Globus pallidus (tissue), 1 donor: ENCODE data around the gene ZFP92.
"Not testable (repeated sequence)": the region's sequence is repeated elsewhere in the genome, so short reads cannot be mapped to it uniquely, and the experiment has no call there.

Experiments
- DNase-seq: peaks from one replicate; pipeline ENCODE4 v3.0.0-alpha.2; 2015; ENCODE audit warnings: low spot score

The ZFP92 gene, protein sequence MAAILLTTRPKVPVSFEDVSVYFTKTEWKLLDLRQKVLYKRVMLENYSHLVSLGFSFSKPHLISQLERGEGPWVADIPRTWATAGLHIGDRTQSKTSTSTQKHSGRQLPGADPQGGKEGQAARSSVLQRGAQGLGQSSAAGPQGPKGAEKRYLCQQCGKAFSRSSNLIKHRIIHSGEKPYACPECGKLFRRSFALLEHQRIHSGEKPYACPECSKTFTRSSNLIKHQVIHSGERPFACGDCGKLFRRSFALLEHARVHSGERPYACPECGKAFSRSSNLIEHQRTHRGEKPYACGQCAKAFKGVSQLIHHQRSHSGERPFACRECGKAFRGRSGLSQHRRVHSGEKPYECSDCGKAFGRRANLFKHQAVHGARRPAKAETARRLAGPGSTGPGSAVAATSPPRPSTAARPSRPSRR

DNA sequence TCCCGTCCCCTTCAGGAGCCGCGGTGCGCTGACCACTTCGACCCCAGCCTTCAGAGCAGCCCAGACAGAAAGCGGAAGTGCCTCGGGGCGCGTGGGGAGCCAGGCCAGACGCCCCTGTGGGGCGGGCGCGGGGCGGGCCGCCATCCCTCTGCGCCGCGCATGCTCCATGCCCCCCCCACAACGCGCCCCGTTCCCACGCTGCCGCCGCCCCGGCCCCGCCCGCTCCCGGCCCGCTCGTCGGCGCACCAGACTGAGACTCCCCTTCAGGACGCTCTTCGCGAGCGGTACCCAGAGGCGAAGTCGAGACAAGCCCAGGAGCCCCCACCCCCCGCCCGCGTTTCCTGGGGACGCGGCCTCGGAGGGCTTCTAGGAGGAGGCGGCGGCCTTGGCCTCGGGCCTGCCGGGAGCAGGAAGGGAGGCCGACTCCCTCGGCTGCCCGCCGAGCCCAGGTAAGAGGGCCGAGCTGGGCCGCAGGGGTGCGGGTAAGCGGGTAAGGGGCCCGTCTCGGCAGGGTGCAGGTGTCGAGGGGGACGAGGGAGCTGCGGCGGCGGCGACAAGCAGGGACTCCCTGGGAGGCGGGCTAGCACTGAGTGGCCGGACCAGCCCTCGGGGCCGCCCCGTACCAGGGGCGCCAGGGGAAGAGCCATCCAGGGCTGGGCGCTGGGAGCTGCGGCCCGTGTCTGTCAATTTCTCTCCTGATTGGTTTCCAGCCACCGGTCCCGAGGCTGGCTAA, at the start of gene ZFP92:
Gene ZFP92 (plus strand): TSS at position 218 of the 733 bp plus-strand sequence. CDS start 6,851 bp downstream, outside the sequence.
- DNase-seq = no peak

DNA sequence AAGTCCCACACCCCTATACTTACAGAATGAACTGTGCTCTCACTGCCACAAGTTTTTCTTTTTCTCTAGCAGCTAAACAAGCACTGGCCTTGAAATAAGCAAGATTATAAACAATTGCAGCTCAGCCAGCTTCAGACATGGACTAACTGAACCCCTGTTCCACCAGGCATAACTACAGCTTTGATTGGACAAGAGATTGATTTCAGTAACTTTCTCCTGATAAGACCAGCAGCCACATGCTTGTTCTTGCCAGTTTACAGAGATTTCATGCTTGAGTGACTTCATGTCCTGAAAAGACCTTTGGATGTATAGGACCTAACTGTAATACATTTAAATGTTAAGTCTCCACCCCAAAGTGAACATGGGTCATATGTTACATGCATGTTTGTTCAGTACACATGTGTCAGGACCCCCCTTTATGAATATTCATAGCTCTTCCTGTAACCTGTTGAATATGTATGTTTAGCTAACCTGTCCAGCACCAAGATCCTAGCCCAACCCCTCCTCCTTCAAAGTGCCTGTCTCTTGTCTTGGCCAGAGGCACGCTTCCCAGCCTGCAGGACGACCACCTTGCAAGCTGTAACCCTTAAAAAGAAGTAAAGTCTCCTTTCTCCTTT, 49.4 kb upstream of the ZFP92 start:
- DNase-seq = no peak

DNA sequence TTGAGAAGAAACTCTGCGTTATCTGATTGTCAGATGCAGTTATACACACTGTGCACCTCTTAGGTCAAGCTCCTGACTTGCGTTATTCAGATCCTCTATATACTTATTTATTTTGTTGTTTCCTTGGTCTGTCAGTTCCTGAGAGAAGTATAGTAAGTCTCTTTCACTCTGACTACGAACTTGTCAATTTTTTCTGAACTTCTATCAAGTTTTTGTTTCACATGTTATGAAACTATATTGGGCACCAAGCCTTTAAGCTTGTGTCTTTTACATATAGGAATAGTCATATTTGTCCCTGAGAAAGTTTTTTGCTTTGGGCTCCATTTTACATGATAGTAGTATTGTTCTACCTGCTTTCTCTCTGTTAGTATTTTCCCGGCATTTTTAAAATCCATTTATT, 45.6 kb upstream of the ZFP92 start:
- DNase-seq = no peak

DNA sequence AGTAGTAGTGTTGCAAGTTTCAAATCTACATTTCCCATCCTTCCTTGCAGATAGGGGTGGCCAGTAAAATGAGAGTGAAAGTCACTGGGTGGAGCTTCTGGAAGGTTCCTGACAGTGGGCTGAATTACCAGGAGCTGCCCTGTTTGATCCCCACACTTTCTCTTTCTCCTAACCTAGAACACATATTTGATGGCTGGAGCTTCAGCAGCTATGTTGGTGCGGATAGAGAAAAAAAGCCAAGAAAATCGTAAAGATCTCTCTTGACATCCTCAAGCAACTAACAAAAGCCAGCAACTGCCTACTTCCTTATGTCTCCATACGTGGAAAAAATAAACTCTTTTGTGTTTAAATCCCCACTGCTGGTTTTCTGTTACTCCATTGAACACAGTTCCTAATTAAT, 45.2 kb upstream of the ZFP92 start:
- DNase-seq = no peak

DNA sequence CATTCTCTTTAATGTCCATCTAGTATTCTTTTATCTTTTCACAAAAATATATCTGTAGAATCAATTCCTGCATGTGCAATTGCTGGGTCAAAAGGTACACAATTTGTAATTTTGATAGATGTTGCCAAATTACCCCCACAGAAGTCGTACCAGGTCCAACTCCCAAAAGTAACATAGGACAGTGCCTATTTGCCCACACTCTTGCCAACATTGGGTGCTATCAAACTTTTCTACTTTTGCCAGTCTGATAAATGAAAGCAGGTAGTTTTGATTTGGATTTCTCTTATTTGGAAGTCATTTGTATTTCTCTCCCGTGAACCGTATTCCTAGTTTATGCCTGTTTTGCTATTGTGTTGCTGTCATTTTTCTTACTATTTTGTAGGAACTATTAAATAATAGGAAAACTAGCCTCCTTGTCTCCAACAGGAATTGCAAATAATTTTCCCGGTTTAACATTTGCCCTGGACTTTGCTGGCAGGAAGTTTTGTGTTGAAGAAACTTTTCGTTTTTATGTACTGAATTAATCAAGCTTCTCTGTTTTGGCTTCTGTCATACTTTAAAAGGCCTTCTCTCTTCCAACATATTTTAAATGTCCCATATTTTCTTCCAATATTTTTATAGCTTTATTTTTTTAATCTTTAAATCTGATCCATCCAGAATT, 44.3 kb upstream of the ZFP92 start:
- DNase-seq = no peak

DNA sequence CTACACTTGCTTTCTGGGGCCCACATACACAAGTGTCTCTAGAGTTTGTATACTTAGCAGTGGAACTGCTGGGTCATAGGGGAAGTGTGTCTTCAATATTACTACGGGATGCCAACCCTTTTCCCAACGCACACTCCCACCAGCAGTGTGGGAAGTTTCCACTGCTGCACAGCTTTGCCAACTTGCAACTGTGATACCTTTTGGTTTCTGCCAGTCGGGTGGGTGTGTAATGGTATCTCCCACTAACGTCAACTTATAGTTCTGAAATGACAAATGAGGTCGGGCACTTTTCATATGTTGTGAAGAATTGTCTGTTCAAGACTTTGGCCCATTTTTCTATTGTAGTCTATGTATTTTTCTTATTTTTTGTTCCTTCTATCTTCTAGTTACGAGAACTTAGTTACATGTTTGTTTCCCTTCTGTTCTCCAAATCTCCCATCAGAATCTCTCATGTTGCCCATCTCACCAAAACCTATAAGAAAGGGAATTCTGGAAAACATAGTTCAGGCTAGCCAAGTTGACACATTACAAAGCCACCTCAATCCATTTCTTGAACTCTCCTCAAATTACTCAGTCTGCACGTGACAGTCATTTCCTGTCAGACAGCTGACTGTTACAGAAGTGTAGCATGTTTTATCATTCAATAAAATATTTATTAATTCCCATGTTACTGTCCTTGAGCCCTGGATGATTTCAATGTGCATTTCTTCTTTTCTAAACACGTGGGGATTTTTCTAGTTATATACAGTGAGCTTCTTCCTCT, 40.8 kb upstream of the ZFP92 start:
- DNase-seq = no peak

DNA sequence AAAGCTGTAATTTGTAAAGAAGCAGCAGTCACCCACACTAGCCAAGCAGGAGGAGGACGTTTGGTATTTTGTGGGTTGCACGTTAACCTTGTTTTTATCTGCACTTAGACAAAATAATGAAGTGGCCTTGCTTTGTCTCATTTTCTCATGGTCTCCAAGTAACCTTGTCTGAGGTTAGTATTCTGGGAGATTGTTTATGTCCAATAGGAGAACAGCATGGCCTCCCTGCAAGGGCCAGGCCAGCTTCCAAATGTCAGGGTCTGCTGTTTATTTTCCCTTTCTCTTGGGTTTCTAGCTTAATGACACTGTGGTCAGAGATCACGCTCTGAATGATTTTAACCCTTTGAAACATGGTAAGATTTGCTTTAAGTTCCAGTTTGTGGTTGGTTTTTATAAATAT, 40.0 kb upstream of the ZFP92 start:
- DNase-seq = no peak

DNA sequence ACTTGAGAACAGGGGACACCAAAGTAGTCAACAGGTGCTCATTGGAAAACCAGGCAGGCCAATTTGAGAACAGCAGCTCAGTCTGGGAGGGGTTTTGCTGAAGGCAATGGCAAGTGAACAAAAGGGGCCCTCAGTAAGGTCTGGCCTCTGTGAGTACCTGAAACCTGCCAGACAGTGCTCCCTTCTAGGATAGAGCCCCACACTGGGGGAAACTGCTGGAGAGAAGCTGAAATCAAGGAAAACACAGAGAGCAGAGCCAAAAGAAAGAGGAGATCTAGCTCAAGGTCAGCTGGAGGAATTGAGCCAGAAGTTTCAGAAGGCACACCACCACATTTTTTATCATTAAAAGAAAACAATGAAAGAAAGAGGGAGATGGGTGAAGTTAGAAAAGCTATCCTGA, 38.3 kb upstream of the ZFP92 start:
- DNase-seq = no peak

DNA sequence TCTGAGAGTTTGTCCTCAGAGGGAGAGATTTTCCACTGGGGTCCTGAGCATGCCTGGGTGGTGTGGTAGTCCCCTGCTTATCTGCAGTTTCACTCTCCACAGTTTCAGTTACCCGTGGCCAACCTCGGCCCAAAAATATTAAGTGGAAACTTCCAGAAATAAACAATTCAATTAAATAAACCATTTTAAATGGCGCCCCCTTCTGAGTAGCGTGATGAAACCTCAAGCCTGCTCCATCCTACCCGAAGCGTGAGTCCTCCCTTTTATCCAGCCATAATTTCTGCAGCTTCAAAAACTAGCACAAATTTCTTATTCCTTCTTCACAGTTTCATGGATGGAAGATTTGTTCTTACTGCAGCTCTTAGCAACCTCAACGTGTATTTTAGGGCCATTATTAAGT, 36.8 kb upstream of the ZFP92 start:
- no peak for DNase-seq

DNA sequence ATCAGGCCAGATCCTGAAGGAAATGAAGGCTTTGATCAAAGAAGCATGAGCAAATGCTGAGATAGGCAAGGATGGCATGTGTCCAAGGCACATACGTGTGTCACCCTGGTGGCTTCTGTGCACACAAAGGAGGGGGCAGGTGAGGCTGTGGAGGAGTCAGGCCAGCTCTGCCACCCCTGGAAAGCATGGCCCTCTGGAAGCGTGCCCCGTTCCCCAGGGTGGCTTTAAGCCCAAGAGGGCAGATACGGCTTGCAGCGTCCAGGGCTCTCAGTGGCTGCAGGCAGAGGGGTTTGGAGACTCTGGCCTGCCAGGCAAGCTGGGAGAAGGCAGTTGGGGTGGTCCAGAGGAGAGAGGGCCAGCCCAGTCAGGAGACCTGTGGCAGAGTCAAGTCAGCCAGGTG, 35.7 kb upstream of the ZFP92 start:
- no peak for DNase-seq

DNA sequence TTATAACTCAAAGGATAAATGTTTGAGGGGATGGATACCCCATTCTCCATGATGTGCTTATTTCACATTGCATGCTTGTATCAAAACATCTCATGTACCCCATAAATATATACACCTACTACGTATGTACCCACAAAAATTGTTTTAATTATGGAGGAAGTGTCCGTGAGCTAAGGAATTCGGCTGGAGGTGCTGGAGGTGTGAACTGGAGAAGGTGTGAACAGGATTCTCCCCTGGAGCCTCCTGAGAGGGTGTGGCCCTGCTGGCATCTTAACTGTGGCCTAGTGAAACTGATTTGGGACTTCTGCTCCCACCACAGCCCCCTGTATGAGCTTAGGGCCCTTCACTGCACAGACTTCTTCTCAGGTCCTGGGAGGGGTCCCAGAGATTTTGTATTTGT, 33.5 kb upstream of the ZFP92 start:
- DNase-seq = no peak

DNA sequence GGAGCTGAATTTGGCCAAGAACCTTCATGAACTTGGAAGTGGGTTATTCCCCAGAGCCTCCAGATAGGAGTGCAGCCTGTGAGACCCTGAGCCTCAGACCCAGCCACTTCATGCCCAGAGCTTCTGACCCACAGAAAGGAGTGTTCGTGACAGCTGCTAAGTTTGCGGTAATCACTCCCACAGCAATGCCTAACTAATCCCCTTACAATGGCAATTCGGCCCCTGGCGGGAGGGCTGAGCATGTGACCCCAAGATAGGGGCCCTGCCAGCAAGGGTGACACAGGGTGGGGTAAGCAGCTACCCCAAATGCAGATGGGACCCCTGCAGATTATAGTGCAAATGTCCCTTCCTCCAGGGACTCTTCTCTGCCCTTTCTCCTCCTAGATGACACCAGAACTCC, 32.7 kb upstream of the ZFP92 start:
- DNase-seq = no peak

DNA sequence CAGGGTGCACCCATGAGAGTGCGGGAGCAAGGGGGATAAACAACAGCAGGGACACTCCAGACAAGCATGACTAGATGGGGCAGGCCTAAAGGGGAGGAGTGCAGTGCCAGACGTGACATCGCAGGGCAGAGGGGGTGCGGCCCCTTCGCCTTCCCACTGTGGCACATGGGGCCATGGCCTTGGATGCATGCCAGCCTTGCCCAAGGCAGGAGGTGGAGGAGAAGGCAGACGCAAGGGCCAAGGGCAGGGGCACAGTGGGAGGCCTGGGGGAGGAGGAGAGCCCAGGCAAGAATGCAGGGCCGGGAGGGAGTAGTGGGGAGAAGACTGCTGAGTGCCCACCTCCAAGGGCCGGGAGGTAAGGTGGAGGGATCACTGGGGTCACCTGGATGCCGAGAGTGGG, 31.8 kb upstream of the ZFP92 start:
- no peak for DNase-seq

DNA sequence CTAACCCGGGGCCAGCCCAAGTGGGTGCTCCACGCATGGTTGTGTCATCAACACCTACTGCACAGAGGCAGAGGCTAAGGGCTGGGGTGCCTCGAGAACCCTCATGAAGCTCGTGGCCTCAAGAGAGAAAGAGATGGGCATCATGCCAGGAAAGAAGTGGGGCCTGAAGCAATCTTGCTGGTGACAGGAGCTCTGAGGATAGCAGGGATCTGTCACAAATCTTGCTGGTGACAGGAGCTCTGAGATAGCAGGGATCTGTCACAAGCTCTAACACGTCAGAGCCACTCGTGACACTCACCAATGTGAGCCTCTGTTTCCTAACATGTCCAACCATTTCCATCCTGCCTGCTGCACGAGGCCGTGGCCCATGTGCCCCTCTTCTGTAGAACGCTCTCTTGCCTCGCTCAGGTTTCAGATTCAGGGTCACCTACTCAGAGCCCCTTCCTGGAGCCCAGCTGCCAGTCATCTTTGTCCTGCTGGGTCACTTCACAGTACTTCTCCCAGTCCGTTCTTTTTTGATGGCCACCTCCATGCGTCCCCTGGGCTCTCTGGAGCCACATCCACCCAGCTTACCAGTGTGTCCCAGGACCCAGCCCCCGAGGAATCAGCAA, 31.2 kb upstream of the ZFP92 start:
- DNase-seq = no peak

DNA sequence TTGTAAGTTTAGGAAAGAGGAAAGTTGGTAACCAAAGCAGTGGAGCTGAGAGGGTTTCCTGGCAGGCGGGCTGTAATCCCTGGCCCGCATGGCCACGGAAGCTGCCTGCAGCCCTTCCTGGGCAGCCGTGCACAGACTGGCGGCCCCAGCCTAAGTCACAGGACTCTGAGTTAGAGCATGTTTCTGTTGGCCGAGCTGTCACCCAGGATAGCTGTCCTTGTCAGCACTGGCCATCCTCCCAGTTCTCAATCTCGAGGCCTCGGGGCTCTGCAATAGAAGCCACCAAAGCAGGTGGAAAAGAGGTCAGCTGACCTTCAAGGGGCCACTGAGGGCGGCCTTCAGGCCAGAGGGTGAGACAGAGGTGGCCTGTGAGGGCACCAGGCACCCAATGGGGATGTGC, 30.6 kb upstream of the ZFP92 start:
- DNase-seq = no peak

DNA sequence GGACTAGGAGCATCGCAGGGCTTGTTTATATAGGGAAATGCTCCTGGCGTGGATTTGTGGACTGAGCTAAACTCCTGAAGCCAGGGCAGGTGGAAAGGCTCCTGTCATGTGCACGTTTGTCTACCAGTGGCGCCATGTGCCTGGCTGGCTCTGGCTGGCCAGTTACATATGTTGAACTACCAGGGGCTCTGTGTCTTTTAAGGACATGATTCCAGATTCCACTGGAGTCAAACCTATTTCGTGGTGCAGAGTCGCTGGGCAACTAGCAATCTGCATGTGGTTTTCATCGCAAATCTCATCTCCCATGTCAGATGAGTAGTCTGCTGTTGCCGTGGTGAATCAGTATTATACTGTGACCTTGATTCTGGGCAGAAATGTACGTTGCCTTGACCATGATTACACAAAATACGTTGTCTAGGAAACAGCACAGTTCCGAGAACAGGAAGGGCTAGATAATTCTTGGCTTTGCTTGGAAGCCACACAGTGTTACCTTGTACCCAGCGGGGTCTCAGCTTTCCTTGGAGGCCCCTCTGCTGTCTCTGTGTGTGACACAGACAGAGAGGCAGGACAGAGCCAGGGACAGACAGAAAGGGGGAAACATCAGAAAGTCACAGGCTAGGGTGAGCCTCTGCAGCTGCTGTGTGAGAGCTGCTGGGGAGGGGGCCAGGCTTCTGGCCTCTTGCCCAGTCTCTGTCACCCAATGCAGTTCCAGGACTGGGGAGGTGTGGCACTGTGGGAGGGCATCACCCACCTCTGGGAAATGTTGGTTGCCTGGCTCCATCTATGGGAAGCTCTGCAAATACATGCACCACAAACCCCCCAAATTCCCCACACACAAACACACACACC, 29.4 kb upstream of the ZFP92 start:
- peak; percentile 20 for DNase-seq

DNA sequence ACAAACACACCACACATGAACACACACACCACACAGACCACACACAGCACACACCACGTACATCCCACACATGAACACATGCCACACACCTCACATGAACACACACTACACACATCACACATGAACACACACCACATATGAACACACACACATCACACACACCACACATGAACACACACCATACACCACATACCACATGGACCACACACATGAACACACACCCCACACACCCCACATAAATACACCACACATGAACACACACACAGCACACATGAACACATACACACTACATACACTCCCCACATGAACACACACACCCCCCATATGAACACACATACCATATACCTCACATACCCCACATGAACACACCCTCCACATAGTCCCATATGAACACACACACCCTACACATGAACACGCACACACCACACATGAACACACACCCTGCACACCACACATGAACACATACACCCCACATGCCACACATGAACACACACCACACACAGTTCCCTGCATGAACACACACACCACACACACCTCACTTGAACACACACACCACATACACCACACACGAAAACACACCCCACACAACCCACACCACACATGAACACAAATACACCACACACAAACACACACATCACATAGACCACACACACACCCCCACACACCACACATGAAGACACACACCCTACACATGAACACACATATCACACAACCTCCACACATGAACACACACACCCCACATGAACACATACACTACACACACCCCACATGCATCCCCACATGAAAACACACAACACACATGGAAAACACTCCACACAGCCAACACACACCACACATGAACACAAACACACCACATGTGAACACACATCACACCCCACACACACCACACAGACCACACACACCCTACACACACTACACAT, 28.4 kb upstream of the ZFP92 start:
- no peak for DNase-seq

DNA sequence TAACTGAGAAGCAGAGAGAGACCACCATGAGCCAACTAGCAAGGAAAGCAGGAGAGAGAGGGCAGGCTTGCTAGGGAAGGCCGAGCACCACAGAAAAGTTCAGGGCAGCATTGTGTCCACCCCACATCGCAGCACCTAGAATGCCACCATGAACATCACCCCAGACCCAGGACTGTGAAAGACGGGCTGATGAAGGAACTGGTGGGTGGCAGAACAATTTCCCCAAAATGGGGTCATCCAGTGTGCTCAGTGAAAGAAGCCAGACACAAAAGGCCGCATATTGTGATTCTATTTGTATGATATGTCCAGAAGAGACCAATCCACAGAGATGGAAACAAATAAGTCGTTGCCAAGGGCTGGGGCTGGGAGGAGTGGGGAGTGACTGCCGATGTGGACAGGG, 26.9 kb upstream of the ZFP92 start:
- no peak for DNase-seq

DNA sequence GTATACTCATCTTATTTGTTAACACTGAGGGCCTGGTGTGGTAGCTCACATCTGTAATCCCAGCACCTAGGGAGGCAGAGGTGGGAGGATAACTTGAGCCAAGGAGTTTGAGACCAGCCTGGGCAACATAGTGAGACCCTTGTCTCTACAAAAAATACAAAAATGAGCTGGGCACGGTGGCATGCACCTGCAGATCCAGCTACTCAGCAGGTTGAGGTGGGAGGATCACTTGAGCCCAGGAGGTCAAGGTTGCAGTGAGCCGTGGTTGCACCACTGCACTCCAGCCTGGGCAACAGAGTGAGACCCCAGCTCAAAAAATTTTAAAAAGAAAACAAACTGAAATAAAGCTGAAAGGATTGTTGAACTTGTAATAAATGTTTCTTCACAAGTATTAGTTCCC, 26.3 kb upstream of the ZFP92 start:
- not testable (repeated sequence) for DNase-seq
